Measurements from ENCODE around the gene SLC5A9.
A peak's percentile ranks its signal among the peaks of the same experiment; 100 is the strongest.

Gene SLC5A9

GRCh38 chr1:48196237-48196636, 26.3 kb upstream of the SLC5A9 start:
- Histone ChIP-seq H3K9me3 (ENCODE audit: insufficient read depth, low read depth, low read length) (no peaks in the 10 kb centered on the region), H3K9me2 (replicated peaks; ENCODE audit: low read depth, low read length) (no peaks in the 10 kb centered on the region), H3K36me3 (ENCODE audit: insufficient read depth, low read length) (no peaks in the 10 kb centered on the region), H3K4me3 (ENCODE audit: low read length, poor library complexity, severe bottlenecking) (no peak overlapping the region), H2AFZ (ENCODE audit: low read length) (no peak overlapping the region), H3F3A (ENCODE audit: low read depth) (no peaks in the 10 kb centered on the region), H3K4me2 (ENCODE audit: low read depth, low read length, poor library complexity, severe bottlenecking) (no peak overlapping the region), H3K4me1 (ENCODE audit: insufficient read depth, low read length, poor library complexity, severe bottlenecking) (peaks cover 10% of the 10 kb centered on the region), H4K20me1 (ENCODE audit: insufficient read depth, low read length, poor library complexity, severe bottlenecking) (no peaks in the 10 kb centered on the region), H3K9ac (ENCODE audit: low read depth, low read length, poor library complexity, severe bottlenecking) (no peak overlapping the region), H3K79me2 (ENCODE audit: insufficient read depth, low read length) (no peaks in the 10 kb centered on the region), H3K27me3 (ENCODE audit: insufficient read depth, low read length, poor library complexity, severe bottlenecking) (no peaks in the 10 kb centered on the region)
- no peak for TF ChIP-seq CTCF (conservative IDR thresholded peaks at IDR 0.05; ENCODE audit: low read length)
- no peak for TF ChIP-seq EZH2phosphoT487 (IDR thresholded peaks at IDR 0.05; ENCODE audit: borderline replicate concordance)

- peaks cover 14% of the 10 kb centered on the region for H3K4me1 ChIP-seq (ENCODE audit: insufficient read depth, low read length, poor library complexity, severe bottlenecking)
- TF ChIP-seq CTCF (conservative IDR thresholded peaks at IDR 0.05; ENCODE audit: low read length) = no peak
- TF ChIP-seq EZH2phosphoT487 (IDR thresholded peaks at IDR 0.05; ENCODE audit: borderline replicate concordance) = no peak
- H3F3A ChIP-seq (ENCODE audit: low read depth) = no peaks in the 10 kb centered on the region
- no peaks in the 10 kb centered on the region for H3K27me3 ChIP-seq (ENCODE audit: insufficient read depth, low read length, poor library complexity, severe bottlenecking)
- H3K79me2 ChIP-seq (ENCODE audit: insufficient read depth, low read length) = no peaks in the 10 kb centered on the region
- H3K9ac ChIP-seq (ENCODE audit: low read depth, low read length, poor library complexity, severe bottlenecking) = no peak overlapping the region
- H3K4me2 ChIP-seq (ENCODE audit: low read depth, low read length, poor library complexity, severe bottlenecking) = no peak overlapping the region
- H3K36me3 ChIP-seq (ENCODE audit: insufficient read depth, low read length) = no peaks in the 10 kb centered on the region
- no peak overlapping the region for H3K4me3 ChIP-seq (ENCODE audit: low read length, poor library complexity, severe bottlenecking)
- H3K9me2 ChIP-seq (replicated peaks; ENCODE audit: low read depth, low read length) = no peaks in the 10 kb centered on the region
- H2AFZ ChIP-seq (ENCODE audit: low read length) = peak overlapping the region; percentile 37; the same call in 1 of the 2 replicates
- H3K9me3 ChIP-seq (ENCODE audit: insufficient read depth, low read depth, low read length) = no peaks in the 10 kb centered on the region
- no peaks in the 10 kb centered on the region for H4K20me1 ChIP-seq (ENCODE audit: insufficient read depth, low read length, poor library complexity, severe bottlenecking)
Observed at GRCh38 chr1:48198970-48199369, 23.5 kb upstream of the SLC5A9 start.

- Histone ChIP-seq H3K4me2 (ENCODE audit: low read depth, low read length, poor library complexity, severe bottlenecking) (no peak overlapping the region), H3F3A (ENCODE audit: low read depth) (no peaks in the 10 kb centered on the region), H3K27me3 (ENCODE audit: insufficient read depth, low read length, poor library complexity, severe bottlenecking) (no peaks in the 10 kb centered on the region), H3K79me2 (ENCODE audit: insufficient read depth, low read length) (no peaks in the 10 kb centered on the region), H2AFZ (ENCODE audit: low read length) (peak overlapping the region; percentile 33; the same call in 1 of the 2 replicates), H3K36me3 (ENCODE audit: insufficient read depth, low read length) (no peaks in the 10 kb centered on the region), H3K9me2 (replicated peaks; ENCODE audit: low read depth, low read length) (no peaks in the 10 kb centered on the region), H3K4me3 (ENCODE audit: low read length, poor library complexity, severe bottlenecking) (no peak overlapping the region), H3K4me1 (ENCODE audit: insufficient read depth, low read length, poor library complexity, severe bottlenecking) (peaks cover 14% of the 10 kb centered on the region), H3K9me3 (ENCODE audit: insufficient read depth, low read depth, low read length) (no peaks in the 10 kb centered on the region), H4K20me1 (ENCODE audit: insufficient read depth, low read length, poor library complexity, severe bottlenecking) (no peaks in the 10 kb centered on the region), H3K9ac (ENCODE audit: low read depth, low read length, poor library complexity, severe bottlenecking) (no peak overlapping the region)
- TF ChIP-seq EZH2phosphoT487 (IDR thresholded peaks at IDR 0.05; ENCODE audit: borderline replicate concordance) (no peak), CTCF (conservative IDR thresholded peaks at IDR 0.05; ENCODE audit: low read length) (no peak)
Observed at GRCh38 chr1:48200166-48200900, 22.2 kb upstream of the SLC5A9 start.

All from Loucy (cell line).